Panc1 (cell line): ENCODE results near the gene GRHPR. TPM values are rescaled to one million over a fixed set of nuclear protein-coding genes. Genes with fewer than 3 reads are reported as not detected.

Source experiments
- ATAC-seq: fragments of 200-7000 bp; cut with Tn5 transposase; 2 replicates; pipeline ENCODE4 v1.9.1; 2020; ENCODE audit warnings: mild to moderate bottlenecking, moderate library complexity
- BruUV-seq: library from RNA; stranded (reverse); fragments of 400-500 nt; replicated peaks from 2 replicates; lab custom pipeline; 2021; lab: Mats Ljungman, UMichigan
- CTCF ChIA-PET: fragments of 300-600 bp; sonication (Branson Sonifier 250); formaldehyde crosslinking; loops from one replicate; lab custom pipeline; 2022; ENCODE audit warnings: antibody characterized with exemption; lab: Charles Lee
- POLR2A ChIA-PET: fragments of 300-600 bp; sonication (Branson Sonifier 250); formaldehyde crosslinking; loops from one replicate; lab custom pipeline; 2022; ENCODE audit warnings: antibody characterized with exemption; lab: Charles Lee
- DNase-seq: peaks from one replicate; pipeline ENCODE4 v3.0.0-alpha.2; 2010; ENCODE audit warnings: low read depth, low spot score
- H3K27ac ChIP-seq: 2 replicates; pipeline ENCODE4 v1.5.1; 2011; ENCODE audit warnings: mild to moderate bottlenecking, low read length, inconsistent platforms
- H3K27me3 ChIP-seq: fragments of 200-500 bp; sonication (Bioruptor generic); 2 replicates; pipeline ENCODE4 v1.6.0; 2014; ENCODE audit warnings: low read length, inconsistent platforms; ENCODE audit not compliant: control insufficient read depth, insufficient read depth
- H3K36me3 ChIP-seq: fragments of 200-500 bp; sonication (Bioruptor generic); 2 replicates; pipeline ENCODE4 v1.5.1; 2014; ENCODE audit warnings: inconsistent platforms, mild to moderate bottlenecking, low read length, moderate library complexity; ENCODE audit not compliant: control insufficient read depth, insufficient read depth
- H3K4me1 ChIP-seq: 2 replicates; pipeline ENCODE4 v1.5.1; 2011; ENCODE audit warnings: inconsistent platforms, mild to moderate bottlenecking, low read length, moderate library complexity; ENCODE audit not compliant: control insufficient read depth, insufficient read depth
- H3K4me3 ChIP-seq, 2 experiments: 2 replicates each; pipeline ENCODE4 v1.5.1; 2011 to 2012; ENCODE audit warnings: low read depth in 2 of 2, low read length in 2 of 2, mild to moderate bottlenecking in 2 of 2, inconsistent platforms in 1 of 2, moderate library complexity in 1 of 2
- H3K9me3 ChIP-seq: fragments of 200-500 bp; sonication (Bioruptor generic); 2 replicates; pipeline ENCODE4 v1.5.1; 2014; ENCODE audit warnings: low read depth, mild to moderate bottlenecking, inconsistent platforms, low read length, moderate library complexity; ENCODE audit not compliant: control insufficient read depth, insufficient read depth
- CTCF ChIP-seq: fragments of 450-650 bp; IDR thresholded peaks from 2 replicates; pipeline ENCODE4 v1.5.1; 2017; ENCODE audit warnings: mild to moderate bottlenecking
- POLR2AphosphoS5 ChIP-seq: IDR thresholded peaks from 2 replicates; pipeline ENCODE4 v1.6.1; 2012; ENCODE audit warnings: mild to moderate bottlenecking, low read depth, low read length, moderate library complexity
- REST ChIP-seq, 2 experiments: IDR thresholded peaks; 2 replicates each; pipeline ENCODE4 v1.6.1; 2011 to 2012; ENCODE audit warnings: low read depth in 2 of 2, control low read depth in 1 of 2, low read length in 1 of 2, mild to moderate bottlenecking in 1 of 2, moderate library complexity in 1 of 2; ENCODE audit not compliant: insufficient read depth in 1 of 2
- SIN3A ChIP-seq: IDR thresholded peaks from 2 replicates; pipeline ENCODE4 v1.6.1; 2012; ENCODE audit warnings: low read depth, mild to moderate bottlenecking, low read length, moderate library complexity, borderline replicate concordance; ENCODE audit not compliant: insufficient read depth
- TCF7L2 ChIP-seq: IDR thresholded peaks from 2 replicates; pipeline ENCODE4 v1.6.1; 2011; ENCODE audit warnings: mild to moderate bottlenecking, low read depth, low read length, inconsistent platforms
- in situ Hi-C: cut with HindIII; loops from 2 replicates; pipeline ENCODE4 v1.10.0; 2016; ENCODE audit warnings: low sequenced_read_pairs, low pct_unique_long_range_greater_than_20kb
- intact Hi-C: fragments of 100-400 bp; cut with micrococcal nuclease; formaldehyde crosslinking; loops from one replicate; pipeline ENCODE4 v1.10.0; 2022; ENCODE audit not compliant: unreplicated experiment
- total RNA-seq: library from RNA; stranded (reverse); gene quantifications from one replicate; pipeline ENCODE4 v1.2.1, GENCODE V29; 2021; ENCODE audit not compliant: unreplicated experiment

The GRHPR gene
- total RNA-seq, 1 experiment from 2014 or later, result 238 TPM

- no peak for TF ChIP-seq REST (IDR thresholded peaks at IDR 0.05; ENCODE audit: insufficient read depth in 1 of 2, low read depth in 2 of 2, low read length in 1 of 2)
- no peak for TF ChIP-seq SIN3A
- no peak for TF ChIP-seq TCF7L2
- no peak for TF ChIP-seq POLR2AphosphoS5
- TF ChIP-seq CTCF, result no peak
- intact Hi-C loops (no loop called here), in situ Hi-C loops (no loop called here)
- Histone ChIP-seq H3K27ac (peak overlapping the region; percentile 96), H3K9me3 (no peaks in the 10 kb centered on the region), H3K36me3 (peaks cover 10% of the 10 kb centered on the region; the same call in 1 of the 2 replicates), H3K4me1 (peaks cover 27% of the 10 kb centered on the region), H3K27me3 (no peaks in the 10 kb centered on the region), H3K4me3 (peak overlapping the region; percentile 72 to 96)
- DNase-seq (no peak), ATAC-seq (no peak)
- CTCF ChIA-PET, result no interaction called here
- no TSS peak for BruUV-seq
- POLR2A ChIA-PET, result no interaction called here
Measured at GRCh38 chr9:37423508-37423907, 1.0 kb downstream of the GRHPR start.

- ChIA-PET POLR2A (interaction anchor here (1.4 kb wide), 1 partner anchor 41 kb away, joined by 8 read pairs; the partner anchor contains the start of gene ZBTB5), CTCF (no interaction called here)
- Histone ChIP-seq H3K27ac (peak overlapping the region; percentile 96), H3K36me3 (peaks cover 16% of the 10 kb centered on the region; the same call in 1 of the 2 replicates), H3K9me3 (no peaks in the 10 kb centered on the region), H3K4me3 (peak overlapping the region; percentile 72 to 96; a peak in 3 of 4 replicates), H3K27me3 (no peaks in the 10 kb centered on the region), H3K4me1 (peaks cover 27% of the 10 kb centered on the region)
- no peak for TF ChIP-seq REST (IDR thresholded peaks at IDR 0.05; ENCODE audit: insufficient read depth in 1 of 2, low read depth in 2 of 2, low read length in 1 of 2)
- TF ChIP-seq TCF7L2, result no peak
- TF ChIP-seq CTCF, result no peak
- TF ChIP-seq SIN3A, result no peak
- TF ChIP-seq POLR2AphosphoS5, result no peak
- ATAC-seq, result no peak
- no peak for DNase-seq
- no TSS peak for BruUV-seq
- intact Hi-C loops, result no loop called here
- in situ Hi-C loops, result no loop called here
Measured at GRCh38 chr9:37424204-37424685, 1.7 kb downstream of the GRHPR start.
